ENCODE measurements around the gene C10orf105.

Gene C10orf105

DNA sequence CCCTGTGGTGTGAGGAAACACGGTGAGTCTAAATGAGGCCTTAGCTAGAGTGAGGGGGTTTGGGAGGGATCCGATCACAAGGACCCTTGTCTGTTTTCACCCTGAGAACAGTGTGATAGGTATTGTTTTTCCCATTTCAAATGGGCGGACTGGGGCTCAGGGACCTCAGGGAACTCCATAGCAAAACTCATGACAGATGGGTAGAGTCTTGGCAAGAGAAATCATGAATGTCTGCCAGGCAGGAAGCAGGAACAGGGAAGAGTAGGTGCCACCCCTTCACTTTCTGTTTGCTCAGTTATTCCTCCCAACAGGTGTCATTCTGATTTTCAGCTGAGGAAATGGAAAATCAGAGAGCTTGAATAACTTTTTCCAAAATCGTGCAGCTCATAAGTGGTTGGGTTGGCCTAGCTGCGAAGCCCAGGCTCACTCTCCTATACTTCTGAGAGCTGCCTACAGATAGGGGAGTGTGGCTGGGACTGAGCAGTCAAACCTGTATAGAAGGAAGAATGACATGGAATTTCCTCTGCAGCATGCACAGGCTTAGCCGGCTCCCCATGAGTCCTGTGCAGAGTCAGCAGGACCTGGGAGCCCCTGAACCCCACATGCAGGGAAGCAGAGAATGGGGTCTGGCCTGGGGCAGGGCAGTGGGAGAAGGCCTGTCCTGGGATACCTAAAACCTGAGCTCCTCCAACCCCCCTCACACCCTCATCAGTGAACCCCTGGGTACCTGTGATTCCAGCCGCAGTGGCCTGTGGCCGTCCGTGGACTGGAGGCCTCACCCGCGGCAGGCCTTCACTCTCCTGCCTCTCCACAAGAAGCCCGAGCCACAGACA is 17.6 kb upstream of the C10orf105 start:
- DNase-seq = peak; percentile 43

DNA sequence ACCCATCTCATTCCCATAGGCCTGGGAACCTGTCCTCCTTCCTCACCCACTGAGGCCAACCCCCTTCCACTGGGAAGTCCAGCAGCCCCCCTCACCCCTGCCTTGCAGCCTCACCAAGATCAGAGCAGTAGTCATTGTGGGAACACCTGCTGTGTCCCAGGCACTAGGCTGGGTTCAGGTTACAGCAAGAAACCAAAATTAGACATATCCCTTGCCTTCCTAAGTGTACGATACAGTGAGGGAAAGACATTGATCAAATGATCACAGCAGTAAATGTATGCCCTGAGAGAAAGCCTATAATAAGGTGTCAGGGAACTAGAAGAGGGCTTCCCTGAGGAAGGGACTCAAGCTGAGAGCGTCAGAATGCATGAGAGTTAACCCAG is 17.0 kb upstream of the C10orf105 start:
- no peak for DNase-seq

DNA sequence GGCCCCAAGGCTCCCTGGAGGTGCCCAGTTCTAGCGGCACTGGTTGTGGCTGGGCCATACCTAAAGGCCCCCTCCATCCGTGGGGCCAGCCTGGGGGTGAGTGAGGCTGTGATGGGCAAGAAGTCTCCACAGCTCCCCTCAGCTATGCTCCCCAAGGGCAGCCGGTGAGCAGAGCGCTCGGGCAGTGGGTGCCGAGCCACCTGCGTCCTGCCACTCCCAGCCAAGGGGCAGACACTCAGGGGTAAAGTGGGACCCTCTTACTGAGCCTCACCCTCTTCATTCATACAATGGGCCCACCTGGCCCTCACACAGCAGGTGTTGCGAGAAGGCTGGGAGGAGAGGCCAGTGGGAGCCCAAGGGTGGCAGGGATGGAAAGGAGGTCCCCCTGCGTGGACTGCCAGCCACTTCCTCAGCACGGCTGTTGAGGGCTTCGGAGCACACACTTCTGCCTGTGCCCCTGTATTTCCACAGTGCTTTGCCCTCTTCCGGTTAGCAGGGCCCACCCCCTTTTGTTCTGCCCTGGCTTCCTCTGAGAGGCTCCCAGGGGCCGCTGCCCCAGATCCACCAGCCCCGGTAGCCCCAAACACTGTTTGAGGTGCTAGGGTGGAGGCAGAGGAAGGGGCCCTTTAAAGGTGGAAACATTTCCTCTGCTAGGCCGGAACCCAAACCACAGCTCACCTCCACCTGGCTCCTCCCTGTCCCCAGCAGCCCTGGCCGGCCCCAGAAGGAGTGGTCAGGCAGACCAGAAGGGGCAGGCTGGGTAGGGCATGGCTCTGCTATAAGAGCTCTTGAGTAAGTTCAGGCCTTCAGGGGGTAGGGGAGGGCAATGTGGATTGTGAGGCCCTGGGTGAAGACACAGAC is 16.4 kb upstream of the C10orf105 start:
- peak; percentile 52 for DNase-seq

DNA sequence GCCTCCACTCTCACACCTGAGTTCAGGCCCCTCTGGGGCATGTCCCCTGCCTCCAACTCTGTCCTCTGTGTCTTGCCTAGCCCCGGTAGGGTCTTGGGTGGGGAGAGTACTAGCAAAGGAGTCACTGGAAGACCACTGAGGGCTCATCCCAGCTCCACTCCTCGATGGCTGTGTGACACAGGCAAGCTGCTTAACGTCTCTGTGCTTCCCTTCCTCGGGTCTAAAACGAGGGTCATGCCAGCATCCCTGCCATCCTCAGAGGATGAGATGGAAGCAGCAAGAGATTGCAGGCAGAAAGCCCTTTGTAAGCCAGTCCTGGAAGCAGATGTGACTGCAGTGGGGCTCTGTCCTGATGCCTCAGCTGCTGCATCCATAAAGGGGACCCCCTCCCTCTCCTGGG is 15.2 kb upstream of the C10orf105 start:
- DNase-seq = no peak

DNA sequence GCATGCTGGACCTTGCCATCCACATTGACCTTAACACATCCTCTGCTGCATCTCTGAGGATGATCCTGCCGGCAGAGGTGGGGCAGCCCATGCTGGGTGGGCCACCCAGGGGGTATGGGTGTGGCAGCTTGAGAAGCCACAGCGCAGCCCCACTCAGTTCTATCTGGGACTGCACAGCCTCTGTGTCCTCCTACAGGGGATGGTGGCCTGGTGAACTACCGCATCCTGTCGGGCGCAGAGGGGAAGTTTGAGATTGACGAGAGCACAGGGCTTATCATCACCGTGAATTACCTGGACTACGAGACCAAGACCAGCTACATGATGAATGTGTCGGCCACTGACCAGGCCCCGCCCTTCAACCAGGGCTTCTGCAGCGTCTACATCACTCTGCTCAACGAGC is 12.2 kb upstream of the C10orf105 start:
- no peak for DNase-seq

GRCh38 chr10:71729161-71729636 is 9.6 kb upstream of the C10orf105 start:
- no peak for DNase-seq

DNA sequence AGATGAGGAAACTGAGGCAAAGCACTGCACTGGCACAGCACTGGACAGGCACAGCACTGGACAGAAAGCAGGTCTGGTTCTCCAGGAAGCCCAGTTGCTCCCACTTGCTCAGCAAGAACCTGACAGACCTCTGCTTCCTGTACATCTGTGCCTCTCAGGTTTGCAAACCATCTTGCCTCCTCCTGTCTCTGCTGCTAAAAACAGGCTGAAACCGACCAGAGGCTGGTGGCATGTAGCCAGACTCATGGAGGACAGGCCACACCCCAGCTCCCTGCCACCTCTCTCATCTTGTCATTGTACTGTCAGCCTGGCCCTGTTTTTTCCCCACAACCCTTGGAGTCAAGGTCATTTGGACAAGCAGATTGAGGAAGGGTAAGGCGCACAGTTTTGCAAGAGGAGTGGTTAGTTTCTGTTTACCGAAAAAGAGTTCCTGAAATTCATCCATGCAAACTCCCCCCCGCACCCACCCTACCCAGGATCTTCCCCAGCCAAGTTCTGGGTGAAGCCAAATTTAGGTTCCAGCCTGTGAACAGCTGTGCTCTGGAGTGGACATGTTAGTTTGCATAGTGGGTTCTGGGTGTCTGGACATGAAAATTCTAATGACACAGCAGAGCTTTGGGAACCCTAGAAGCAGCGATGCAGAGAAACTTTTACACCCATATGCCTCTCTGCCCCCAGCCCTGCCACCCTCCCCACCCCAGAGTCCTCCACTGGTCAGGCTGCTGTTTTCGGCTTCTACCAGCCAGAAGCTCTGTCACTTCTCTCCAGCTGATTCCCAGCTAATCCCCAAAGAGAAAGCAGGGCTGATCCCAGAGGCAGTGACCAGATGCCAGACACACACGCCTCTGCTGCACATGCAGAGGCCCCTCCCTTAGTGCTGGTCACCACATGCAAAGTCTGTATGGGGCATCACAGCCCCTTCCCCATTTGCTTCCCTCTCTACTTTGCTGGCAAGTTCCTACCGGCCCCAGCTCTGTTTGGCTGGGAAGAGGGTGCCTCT is 8.5 kb upstream of the C10orf105 start:
- peak; percentile 67 for DNase-seq

- peak; percentile 68 for DNase-seq
Measured at GRCh38 chr10:71727105-71727737, 7.6 kb upstream of the C10orf105 start.

DNA sequence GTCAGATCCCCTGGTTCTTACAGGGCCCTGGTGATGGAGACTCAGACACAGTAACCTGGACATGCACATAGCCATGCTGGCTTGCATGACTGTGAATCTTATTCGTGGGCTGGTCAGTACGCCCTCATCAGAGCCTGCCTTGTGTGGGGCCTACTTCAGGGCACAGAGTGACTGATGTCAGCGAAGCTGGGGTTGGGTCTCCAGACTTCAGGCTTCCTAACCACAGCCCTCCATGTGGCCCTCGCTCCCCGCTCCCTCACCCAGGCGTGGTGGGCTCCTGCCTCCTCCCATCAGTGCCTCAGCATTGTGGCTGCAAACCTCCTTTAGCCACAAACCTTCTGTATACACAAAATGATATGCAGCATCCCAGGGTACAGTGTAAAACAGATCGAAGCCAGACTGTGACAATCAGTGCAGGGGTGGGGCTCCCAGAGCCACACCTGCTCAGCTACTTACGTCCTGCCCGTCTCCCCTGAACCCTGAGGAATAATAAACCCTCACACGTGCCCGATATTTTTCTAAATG is 7.1 kb upstream of the C10orf105 start:
- DNase-seq = peak; percentile 62

GRCh38 chr10:71725998-71726579 is 6.5 kb upstream of the C10orf105 start:
- peak; percentile 88 for DNase-seq

GRCh38 chr10:71725249-71725648 is 5.7 kb upstream of the C10orf105 start:
- no peak for DNase-seq

DNA sequence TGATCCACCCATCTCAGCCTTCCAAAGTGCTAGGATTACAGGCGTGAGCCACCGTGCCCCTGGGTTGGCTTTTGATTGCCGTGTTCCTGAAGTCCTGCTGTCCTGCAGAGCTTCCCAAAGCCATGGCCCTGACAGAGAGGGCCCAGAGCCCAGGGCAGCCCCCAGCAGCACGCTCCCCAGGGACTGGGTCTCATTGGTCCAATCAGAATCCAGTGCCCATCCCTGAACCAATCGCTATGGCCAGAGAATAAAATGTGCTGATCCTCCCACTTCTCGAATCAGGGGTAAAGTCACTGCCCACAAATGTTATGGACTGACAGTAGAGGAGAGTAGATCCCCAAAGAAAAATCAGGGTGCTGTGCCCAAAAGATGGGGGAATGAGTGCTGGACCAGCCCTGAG is 5.0 kb upstream of the C10orf105 start:
- no peak for DNase-seq

GRCh38 chr10:71723311-71723710 is 3.7 kb upstream of the C10orf105 start:
- DNase-seq = no peak

DNA sequence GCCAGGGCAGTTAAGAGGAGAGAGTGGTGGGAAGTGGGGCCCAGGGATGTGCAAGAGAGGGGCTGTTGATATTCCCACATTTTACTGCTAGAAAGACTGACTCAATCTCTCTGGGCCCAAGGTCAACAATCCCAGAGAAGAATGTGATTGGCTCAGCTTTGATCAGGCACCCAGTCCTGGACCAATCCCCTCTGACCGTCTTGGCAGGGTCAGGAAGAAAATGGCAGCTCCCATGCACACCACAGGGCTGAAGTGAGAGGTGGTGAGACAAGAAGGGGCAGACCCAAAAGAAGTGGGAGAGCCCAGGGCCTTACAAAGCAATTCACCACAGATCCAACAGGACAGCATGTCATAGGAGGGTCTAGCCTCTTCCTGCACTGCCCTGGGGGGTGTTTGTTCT is 3.3 kb upstream of the C10orf105 start:
- no peak for DNase-seq

DNA sequence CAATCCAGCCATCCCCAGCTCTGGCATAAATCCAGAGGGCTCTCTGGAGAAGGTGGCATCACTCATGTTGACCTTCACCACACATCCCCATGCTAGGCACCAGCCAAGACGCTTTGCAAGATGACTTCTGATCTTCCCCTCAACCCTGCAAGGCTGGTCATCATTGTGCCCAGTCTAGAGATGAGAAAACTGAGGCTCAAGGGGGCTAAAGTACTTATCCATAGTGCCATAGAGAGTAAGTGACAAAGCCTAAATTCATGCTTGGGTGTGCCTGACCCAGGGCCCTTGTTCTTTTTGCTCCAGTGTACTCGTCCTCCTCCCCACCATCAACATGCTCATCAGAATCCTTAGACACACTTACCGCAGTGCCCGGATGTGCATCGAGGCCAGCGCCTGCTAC is 1.7 kb upstream of the C10orf105 start:
- no peak for DNase-seq

- no peak for DNase-seq
Measured at GRCh38 chr10:71720288-71720687, 710 bp upstream of the C10orf105 start.

- DNase-seq = no peak
Measured at GRCh38 chr10:71719042-71719441, 536 bp downstream of the C10orf105 start.

DNA sequence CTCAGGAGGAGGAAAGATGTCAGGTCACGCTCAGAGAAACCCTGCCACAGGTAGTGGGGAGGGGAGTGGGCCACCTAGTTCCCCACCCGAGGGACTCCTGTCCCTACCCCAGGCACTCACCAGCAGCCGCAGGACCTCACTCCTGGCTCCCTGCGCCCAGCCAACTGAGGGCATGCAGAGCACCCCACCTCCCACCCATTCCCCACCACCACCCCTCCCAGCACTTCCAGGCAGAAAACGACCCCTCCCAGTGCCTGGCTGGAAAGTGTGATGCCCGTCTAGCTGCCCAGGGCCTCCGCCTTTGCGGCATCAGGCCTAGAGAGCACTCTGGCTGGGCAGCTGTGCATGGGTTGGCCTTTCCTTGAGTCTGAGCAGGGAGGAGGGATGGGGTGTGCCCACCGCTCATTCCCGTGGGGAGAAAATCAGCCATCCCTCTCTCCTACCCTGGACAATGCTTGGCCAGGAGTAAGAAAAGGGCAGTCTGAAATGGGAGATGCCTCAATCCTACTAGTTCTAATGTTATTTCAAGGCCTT is 1.3 kb downstream of the C10orf105 start:
- no peak for DNase-seq

- DNase-seq = no peak
Measured at GRCh38 chr10:71717551-71717951, 2.0 kb downstream of the C10orf105 start.

DNA sequence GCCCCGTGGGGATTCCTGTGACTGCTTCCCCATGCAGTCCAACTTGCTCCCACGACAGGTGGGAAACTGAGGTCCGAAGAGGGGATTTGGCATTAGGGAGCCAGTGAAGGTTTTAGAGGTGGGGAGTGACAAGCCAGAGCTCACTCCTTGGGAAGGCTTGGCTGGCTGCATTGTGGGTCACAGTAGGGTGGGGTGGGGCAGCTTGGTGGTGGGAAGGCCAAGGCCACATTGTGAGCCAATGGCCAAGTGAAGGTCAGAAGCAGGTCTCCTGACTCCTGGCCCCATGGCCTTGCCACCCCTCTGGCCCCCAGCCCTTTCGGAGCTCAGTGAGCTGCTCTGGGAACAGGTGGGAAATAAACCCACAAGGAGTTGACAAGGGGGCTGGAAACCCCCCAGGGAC is 2.5 kb downstream of the C10orf105 start:
- no peak for DNase-seq

DNA sequence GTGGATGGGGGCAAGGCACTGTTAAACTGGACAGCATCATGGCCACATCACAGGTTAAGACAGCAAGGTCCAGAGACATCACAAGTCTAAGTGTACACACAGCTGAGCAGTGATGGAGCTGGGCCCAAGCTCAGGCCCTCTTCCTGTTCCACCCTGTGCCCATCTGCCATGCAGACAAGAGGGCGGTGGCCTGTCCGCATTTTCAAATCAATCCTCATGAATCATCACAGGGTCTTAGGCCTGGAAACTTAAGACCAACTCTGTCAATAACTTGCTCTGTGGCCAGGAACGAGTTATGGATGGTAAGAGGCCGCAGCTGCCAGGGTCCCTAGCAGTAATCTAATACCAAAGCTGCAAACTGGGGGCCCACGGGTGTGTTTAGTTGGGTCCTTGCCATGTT is 3.2 kb downstream of the C10orf105 start:
- no peak for DNase-seq

All from activated naive CD4-positive, alpha-beta T cell treated with Interleukin-2 at 50 U/mL for 16 hours (primary cell).